GM21423 (cell line): Measurements from ENCODE around the gene GATA3.

Source experiments
- ATAC-seq: cut with Tn5 transposase; IDR thresholded peaks from one replicate; pipeline ENCODE4 v1.9.1; 2021; ENCODE audit warnings: mild to moderate bottlenecking, moderate library complexity; ENCODE audit not compliant: unreplicated experiment

GATA3 gene

GRCh38 chr10:8050556-8051108, 3.9 kb upstream of the GATA3 start:
- no peak for ATAC-seq

- ATAC-seq, result no peak
Observed at GRCh38 chr10:8051109-8051821, 3.2 kb upstream of the GATA3 start.

- ATAC-seq, result no peak
Observed at GRCh38 chr10:8051851-8052257, 2.6 kb upstream of the GATA3 start.

- ATAC-seq, result no peak
Observed at GRCh38 chr10:8052341-8052955, 2.0 kb upstream of the GATA3 start.

GRCh38 chr10:8052956-8053445, 1.5 kb upstream of the GATA3 start:
- no peak for ATAC-seq

- ATAC-seq, result peak; percentile 61
Observed at GRCh38 chr10:8053446-8054243, 843 bp upstream of the GATA3 start.

- ATAC-seq, result peak; percentile 2
Observed at GRCh38 chr10:8054244-8054493, 319 bp upstream of the GATA3 start.

GRCh38 chr10:8055420-8056349, 1.2 kb downstream of the GATA3 start:
- ATAC-seq, result no peak

- ATAC-seq, result no peak
Observed at GRCh38 chr10:8056378-8056777, 1.9 kb downstream of the GATA3 start.

GRCh38 chr10:8056871-8057331, 2.4 kb downstream of the GATA3 start:
- ATAC-seq, result peak; percentile 21

- no peak for ATAC-seq
Observed at GRCh38 chr10:8057636-8058273, 3.3 kb downstream of the GATA3 start.

- no peak for ATAC-seq
Observed at GRCh38 chr10:8058274-8059111, 4.0 kb downstream of the GATA3 start.

- no peak for ATAC-seq
Observed at GRCh38 chr10:8059191-8059936, 4.9 kb downstream of the GATA3 start.

- ATAC-seq, result peak; percentile 47
Observed at GRCh38 chr10:8060010-8060703, 5.7 kb downstream of the GATA3 start.

- ATAC-seq, result no peak
Observed at GRCh38 chr10:8060704-8061121, 6.2 kb downstream of the GATA3 start.

GRCh38 chr10:8061274-8062211, 7.1 kb downstream of the GATA3 start:
- no peak for ATAC-seq
